AG09319 (cell line): ENCODE data around the gene FARSB.

Experiments
- DNase-seq: peaks from one replicate; pipeline ENCODE4 v3.0.0-alpha.2; 2010; ENCODE audit warnings: low read depth; ENCODE audit errors: extremely low read depth
- CTCF ChIP-seq: IDR thresholded peaks from 2 replicates; pipeline ENCODE4 v1.5.1; 2011; ENCODE audit warnings: low read depth, mild to moderate bottlenecking, inconsistent platforms, low read length, moderate library complexity

Gene FARSB

GRCh38 chr2:222673273-222673672, 17.4 kb upstream of the FARSB start:
- no peak for DNase-seq
- TF ChIP-seq CTCF, result no peak

- no peak for DNase-seq
- TF ChIP-seq CTCF, result no peak
Observed at GRCh38 chr2:222672068-222672401, 16.1 kb upstream of the FARSB start.

GRCh38 chr2:222671259-222672067, 15.6 kb upstream of the FARSB start, which contains the start of gene MOGAT1:
TSS of gene MOGAT1 (plus strand) at chr2:222671658. CDS start at chr2:222671786, 128 bp downstream.
- TF ChIP-seq CTCF, result no peak
- DNase-seq, result no peak

GRCh38 chr2:222670191-222671038, 14.5 kb upstream of the FARSB start:
- no peak for TF ChIP-seq CTCF
- DNase-seq, result no peak

- no peak for DNase-seq
- TF ChIP-seq CTCF, result no peak
Observed at GRCh38 chr2:222669353-222669752, 13.5 kb upstream of the FARSB start.

GRCh38 chr2:222668494-222669154, 12.7 kb upstream of the FARSB start:
- no peak for TF ChIP-seq CTCF
- DNase-seq, result no peak
